Transverse colon (tissue), 4 donors: ENCODE results near the gene NEK5.

ENCODE experiments used
- CTCF ChIP-seq, 5 experiments: fragments of 200-600 bp in 3 of 5; fragments of 450-650 bp in 2 of 5; sonication (generic) in 3 of 5; IDR thresholded peaks; 1 replicate in 2 of 5; 2 replicates in 3 of 5; pipeline ENCODE4 v1.5.1; 2016 to 2017; ENCODE audit warnings: antibody characterized with exemption in 5 of 5, inconsistent platforms in 3 of 5, mild to moderate bottlenecking in 2 of 5, moderate library complexity in 1 of 5
- EP300 ChIP-seq: sonication (generic); formaldehyde crosslinking; IDR thresholded peaks from one replicate; pipeline ENCODE4 v1.6.1; 2017; ENCODE audit warnings: antibody characterized with exemption, low read depth
- POLR2A ChIP-seq: fragments of 450-650 bp; IDR thresholded peaks from one replicate; pipeline ENCODE4 v1.6.1; 2016; ENCODE audit warnings: antibody characterized with exemption, mild to moderate bottlenecking, moderate library complexity
- POLR2AphosphoS5 ChIP-seq, 3 donors: sonication (generic); formaldehyde crosslinking; IDR thresholded peaks; one replicate each; pipeline ENCODE4 v1.6.1; 2016; ENCODE audit warnings: antibody characterized with exemption in 3 of 3

- TF ChIP-seq CTCF (IDR thresholded peaks at IDR 0.05) (no peak), POLR2A (no peak), POLR2AphosphoS5 (IDR thresholded peaks at IDR 0.05) (no peak), EP300 (no peak)
These were observed 36.5 kb upstream of the NEK5 start for GRCh38 chr13:52165411-52165810.
